ENCODE data around the gene FNDC3B. TPM values are rescaled to one million over a fixed set of nuclear protein-coding genes. Genes with fewer than 3 reads are reported as not detected.
"Not testable (repeated sequence)": the region's sequence is repeated elsewhere in the genome, so short reads cannot be mapped to it uniquely, and the experiment has no call there.

FNDC3B gene
- total RNA-seq, 1 donor from 2014 or later, result 263 TPM

DNA sequence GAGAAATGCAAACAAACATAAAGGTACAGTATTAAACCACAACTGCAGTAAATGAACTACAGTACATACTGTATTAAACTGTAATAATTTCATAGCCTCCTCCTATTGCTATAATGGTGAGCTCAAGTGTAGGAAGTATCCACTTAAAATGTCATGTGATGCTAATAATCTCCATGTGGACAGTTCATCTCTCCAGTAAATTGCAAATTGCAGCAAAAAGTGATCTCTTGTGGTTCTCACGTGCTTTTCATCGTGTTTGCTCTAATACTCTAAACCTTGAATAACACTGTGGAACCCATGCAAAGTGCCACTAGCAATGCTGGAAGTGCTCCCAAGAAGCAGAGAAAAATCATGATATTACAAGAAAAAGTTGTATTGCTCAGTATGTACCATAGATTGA lies 9.2 kb upstream of the FNDC3B start:
- no peak for DNase-seq (ENCODE audit: extremely low read depth, low read depth, low spot score)

DNA sequence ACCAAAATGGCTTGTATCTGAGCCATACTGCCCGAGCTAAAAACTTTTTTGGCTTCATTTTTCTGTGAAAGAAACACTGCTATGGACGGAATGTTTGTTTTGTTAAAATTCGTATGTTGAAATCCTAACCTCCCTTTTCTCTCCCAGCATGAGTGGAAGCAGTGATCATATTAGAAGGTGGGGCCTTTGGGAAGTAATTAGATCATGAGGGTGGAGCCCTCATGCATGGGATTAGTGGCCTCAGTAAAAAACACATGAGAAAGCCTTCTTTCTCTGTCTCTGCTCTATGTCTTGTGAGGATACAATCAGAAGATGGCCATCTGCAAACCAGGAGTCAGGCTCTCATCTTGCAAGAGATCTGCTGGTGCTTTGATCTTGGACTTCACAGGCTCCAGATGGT lies 7.4 kb upstream of the FNDC3B start:
- DNase-seq (ENCODE audit: extremely low read depth, low read depth, low spot score), result no peak

- DNase-seq (ENCODE audit: extremely low read depth, low read depth, low spot score), result no peak
Observed at GRCh38 chr3:172033396-172033795, 6.0 kb upstream of the FNDC3B start.

GRCh38 chr3:172034786-172035685 lies 4.3 kb upstream of the FNDC3B start:
- DNase-seq (ENCODE audit: extremely low read depth, low read depth, low spot score), result no peak

DNA sequence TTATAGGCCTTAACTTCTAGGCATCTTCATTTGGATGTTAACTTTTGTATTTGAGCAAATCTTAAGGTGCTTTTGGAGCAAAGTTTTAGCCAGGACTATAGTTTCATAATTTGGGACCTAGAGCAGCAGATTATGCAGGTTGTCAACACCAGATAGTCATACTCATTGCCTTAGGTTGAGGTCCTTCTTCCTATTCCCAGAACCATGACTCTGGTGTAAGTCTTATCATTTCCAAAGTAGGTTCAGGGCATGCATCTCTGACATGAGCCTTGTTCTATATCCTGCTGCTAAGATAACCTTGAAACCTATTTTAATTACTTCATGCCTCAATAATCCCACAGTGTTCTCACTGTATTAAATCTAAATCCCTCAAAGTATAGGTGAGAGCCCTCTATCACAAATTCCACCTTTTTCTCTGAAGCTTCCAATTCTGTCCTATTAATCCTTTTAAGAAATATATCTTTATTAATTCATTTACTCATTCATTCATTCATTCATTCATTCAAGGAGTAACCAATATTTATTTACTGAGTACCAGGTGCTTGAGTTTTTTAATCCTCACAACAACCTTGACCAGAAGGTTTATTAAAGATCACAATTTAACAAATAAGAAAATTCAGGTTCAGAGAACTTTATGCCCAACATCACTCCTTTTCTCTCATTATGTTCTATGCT lies 2.7 kb upstream of the FNDC3B start:
- DNase-seq (ENCODE audit: extremely low read depth, low read depth, low spot score), result no peak

GRCh38 chr3:172038798-172039435 lies 461 bp upstream of the FNDC3B start:
- no peak for DNase-seq (ENCODE audit: extremely low read depth, low read depth, low spot score)

GRCh38 chr3:172040078-172040980 lies 951 bp downstream of the FNDC3B start:
- no peak for DNase-seq (ENCODE audit: extremely low read depth, low read depth, low spot score)

- DNase-seq (ENCODE audit: extremely low read depth, low read depth, low spot score), result no peak
Observed at GRCh38 chr3:172040981-172041963, 1.9 kb downstream of the FNDC3B start.

DNA sequence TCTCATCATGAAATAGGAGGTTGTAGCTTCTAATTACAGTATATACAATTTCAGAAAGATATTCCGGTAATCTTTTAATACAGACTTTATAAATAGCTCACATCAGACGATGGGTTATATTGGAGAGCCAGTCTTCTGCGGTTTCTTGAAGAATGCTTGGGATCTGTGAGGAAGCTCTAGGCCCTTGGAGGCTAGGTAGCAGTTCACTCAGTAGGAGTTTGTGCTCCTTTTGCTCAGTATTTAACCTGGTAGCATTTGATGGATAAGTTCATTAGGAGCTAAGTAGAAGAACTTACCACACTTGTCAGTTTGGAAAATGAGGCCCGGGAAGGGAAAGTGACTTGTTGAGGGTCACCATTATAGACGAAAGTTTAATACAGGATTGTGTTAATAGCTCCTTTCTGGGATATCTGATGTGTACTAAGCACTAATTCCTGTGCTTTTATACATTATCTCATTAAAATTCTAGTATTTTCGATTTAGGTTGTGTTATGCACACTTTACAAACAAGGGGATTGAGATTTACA lies 2.8 kb downstream of the FNDC3B start:
- DNase-seq (ENCODE audit: extremely low read depth, low read depth, low spot score), result no peak

DNA sequence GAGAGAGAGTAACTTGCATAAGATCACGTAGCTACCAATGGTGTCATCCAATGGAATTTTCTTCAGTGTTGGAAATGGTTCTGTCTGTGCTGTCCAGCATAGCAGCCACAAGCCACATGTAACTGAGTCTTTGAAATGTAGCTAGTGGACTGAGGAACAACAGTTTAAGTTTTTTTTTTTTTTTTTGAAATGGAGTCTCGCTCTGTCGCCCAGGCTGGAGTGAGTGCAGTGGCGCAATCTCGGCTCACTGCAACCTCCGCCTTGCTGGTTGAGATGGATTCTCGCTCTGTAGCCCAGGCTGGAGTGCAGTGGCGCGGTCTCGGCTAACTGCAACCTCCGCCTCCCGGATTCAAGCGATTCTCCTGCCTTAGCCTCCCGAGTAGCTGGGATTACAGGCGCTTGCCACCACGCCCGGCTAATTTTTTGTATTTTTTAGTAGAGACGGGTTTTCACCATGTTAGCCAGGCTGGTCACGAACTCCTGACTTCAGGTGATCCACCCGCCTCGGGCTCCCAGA lies 3.3 kb downstream of the FNDC3B start:
- DNase-seq (ENCODE audit: extremely low read depth, low read depth, low spot score), result not testable (repeated sequence)

DNA sequence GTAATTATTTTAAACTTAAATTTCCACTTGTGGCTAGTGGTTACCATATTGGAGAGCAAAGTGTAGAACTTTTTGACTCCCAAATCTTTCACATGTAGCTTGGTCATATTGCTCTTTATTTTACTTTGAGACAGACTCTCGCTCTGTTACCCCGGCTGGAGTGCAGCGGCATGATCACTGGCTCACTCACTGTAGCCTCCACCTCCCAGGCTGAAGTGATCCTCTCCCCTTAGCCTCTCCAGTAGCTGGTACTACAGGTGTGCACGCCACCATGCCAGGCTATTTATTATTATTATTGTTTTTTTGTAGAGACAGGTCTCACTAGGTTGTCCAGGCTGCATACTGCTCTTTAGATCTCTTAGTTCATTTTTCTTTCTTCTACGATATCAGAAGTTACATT lies 3.9 kb downstream of the FNDC3B start:
- no peak for DNase-seq (ENCODE audit: extremely low read depth, low read depth, low spot score)

- no peak for DNase-seq (ENCODE audit: extremely low read depth, low read depth, low spot score)
Observed at GRCh38 chr3:172043766-172044165, 4.4 kb downstream of the FNDC3B start.

GRCh38 chr3:172044833-172045585 lies 5.6 kb downstream of the FNDC3B start:
- DNase-seq (ENCODE audit: extremely low read depth, low read depth, low spot score), result no peak

DNA sequence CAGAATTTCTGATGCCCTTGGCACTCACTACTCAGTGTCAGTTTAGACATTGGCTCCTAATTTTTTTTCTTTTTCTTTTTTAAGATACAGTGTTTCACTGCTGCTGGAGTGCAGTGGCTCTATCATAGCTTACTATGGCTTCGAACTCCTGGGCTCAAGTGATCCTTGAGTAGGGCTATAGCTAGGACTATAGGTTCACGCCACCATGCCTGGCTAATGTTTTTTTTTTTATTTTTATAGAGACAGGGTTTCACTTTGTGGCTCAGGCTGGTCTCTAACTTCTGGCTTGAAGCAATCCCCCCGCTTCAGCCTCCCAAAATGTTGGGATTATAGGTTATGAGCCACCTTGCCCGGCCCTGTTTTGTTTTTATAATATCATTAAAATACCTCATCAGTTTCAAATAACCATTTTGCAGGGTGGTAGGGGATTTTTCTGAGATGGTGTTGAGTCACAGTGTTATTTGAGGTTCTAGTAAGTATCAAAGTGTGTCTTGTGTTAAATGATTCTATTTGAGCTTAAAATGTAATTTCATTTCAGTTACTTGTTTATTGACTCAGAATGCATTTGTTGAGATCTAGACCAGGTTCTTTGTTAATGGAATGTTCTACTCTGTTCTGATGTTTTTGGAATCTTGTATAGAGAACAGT lies 7.0 kb downstream of the FNDC3B start:
- no peak for DNase-seq (ENCODE audit: extremely low read depth, low read depth, low spot score)

DNA sequence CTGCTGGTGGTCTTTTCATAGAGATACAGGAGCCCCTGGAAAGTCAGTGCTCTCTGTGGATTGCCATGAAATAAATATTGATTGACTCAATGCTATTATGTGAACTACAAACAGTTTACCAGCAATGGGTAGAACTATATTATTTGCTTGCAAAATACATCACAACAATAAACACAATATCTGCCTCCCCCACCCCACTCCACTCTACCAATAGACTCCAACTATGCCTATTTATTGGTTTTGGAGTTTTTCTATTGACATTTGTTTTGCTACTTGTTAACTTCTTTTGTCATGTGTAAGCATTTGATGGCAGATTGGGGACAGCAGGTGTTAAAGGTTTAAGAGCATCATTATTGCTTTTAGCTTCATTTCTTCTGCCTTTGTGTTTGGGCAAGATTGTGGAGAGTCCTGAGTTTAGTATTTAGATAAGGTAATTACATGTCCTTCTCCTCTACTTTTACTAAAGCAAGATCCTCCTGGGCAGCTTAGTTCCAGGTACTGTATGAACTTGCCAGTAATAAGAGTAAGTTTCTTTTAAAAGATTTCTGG lies 8.3 kb downstream of the FNDC3B start:
- DNase-seq (ENCODE audit: extremely low read depth, low read depth, low spot score), result no peak

GRCh38 chr3:172048599-172048998 lies 9.2 kb downstream of the FNDC3B start:
- no peak for DNase-seq (ENCODE audit: extremely low read depth, low read depth, low spot score)

DNA sequence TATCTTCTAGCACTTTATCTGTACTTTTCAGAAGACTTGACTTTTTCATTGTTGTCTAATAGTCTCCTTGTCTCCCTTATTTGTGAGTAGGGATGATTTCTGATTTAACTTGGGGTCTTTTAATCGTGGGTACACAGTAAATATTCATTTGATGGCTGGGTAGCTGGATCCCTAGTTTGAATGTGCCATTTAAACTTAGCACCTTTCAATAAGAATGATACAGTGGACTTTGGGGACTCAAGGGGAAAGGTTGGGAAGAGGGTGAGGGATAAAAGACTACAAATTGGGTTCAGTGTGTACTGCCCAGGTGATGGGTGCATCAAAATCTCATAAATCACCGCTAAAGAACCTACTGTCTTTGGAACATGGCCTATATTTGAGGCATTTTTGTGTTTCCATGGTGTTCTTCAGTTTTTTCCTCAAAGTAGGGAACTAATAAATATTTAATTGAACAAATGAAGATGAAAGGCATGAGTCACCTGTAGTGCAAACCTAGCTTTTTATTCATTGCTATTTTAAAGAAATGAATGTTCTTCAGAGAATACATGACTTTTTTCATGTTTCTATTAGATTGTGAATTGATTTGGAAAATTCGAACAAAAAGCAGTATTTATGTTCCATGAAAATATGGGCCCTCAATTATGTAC lies 12.1 kb downstream of the FNDC3B start:
- DNase-seq (ENCODE audit: extremely low read depth, low read depth, low spot score), result no peak
